ENCODE results near the gene SELENOO.

The SELENOO gene

GRCh38 chr22:50226063-50226874, 25.5 kb downstream of the SELENOO start:
- peaks cover 60 to 94% (median 81%) of the 10 kb centered on the region in 3 donors for H3K36me3 ChIP-seq
- intact Hi-C loops (cut with DNase I; ENCODE audit: low total_unique reads), result no loop called here
- H3K4me1 ChIP-seq, result no peaks in the 10 kb centered on the region
- no peaks in the 10 kb centered on the region for H3K27me3 ChIP-seq
- no peaks in the 10 kb centered on the region for H3K9me3 ChIP-seq
- no peak for TF ChIP-seq CTCF (IDR thresholded peaks at IDR 0.05)
- DNase-seq, result no peak
- H3K4me3 ChIP-seq, result no peak overlapping the region
- H3K27ac ChIP-seq, result no peak overlapping the region

- H3K9me3 ChIP-seq, result no peaks in the 10 kb centered on the region
- intact Hi-C loops (cut with DNase I; ENCODE audit: low total_unique reads), result no loop called here
- H3K4me1 ChIP-seq, result no peaks in the 10 kb centered on the region
- no peak overlapping the region for H3K4me3 ChIP-seq
- H3K27me3 ChIP-seq, result no peaks in the 10 kb centered on the region
- peaks cover 58 to 89% (median 76%) of the 10 kb centered on the region in 3 donors for H3K36me3 ChIP-seq
- TF ChIP-seq CTCF (IDR thresholded peaks at IDR 0.05), result no peak
- H3K27ac ChIP-seq, result no peak overlapping the region
- no peak for DNase-seq
Measured at GRCh38 chr22:50226875-50227165, 26.0 kb downstream of the SELENOO start.

- no peak for DNase-seq
- H3K36me3 ChIP-seq, result peaks cover 50 to 89% (median 75%) of the 10 kb centered on the region in 3 donors
- no peaks in the 10 kb centered on the region for H3K27me3 ChIP-seq
- TF ChIP-seq CTCF (IDR thresholded peaks at IDR 0.05), result no peak
- no peaks in the 10 kb centered on the region for H3K4me1 ChIP-seq
- intact Hi-C loops (cut with DNase I; ENCODE audit: low total_unique reads), result no loop called here
- H3K27ac ChIP-seq, result no peak overlapping the region
- no peak overlapping the region for H3K4me3 ChIP-seq
- H3K9me3 ChIP-seq, result no peaks in the 10 kb centered on the region
Measured at GRCh38 chr22:50227579-50228215, 26.9 kb downstream of the SELENOO start.

- H3K36me3 ChIP-seq, result peaks cover 43 to 89% (median 75%) of the 10 kb centered on the region in 3 donors
- no peak overlapping the region for H3K4me3 ChIP-seq
- intact Hi-C loops (cut with DNase I; ENCODE audit: low total_unique reads), result no loop called here
- no peak for DNase-seq
- TF ChIP-seq CTCF (IDR thresholded peaks at IDR 0.05), result no peak
- H3K9me3 ChIP-seq, result no peaks in the 10 kb centered on the region
- no peak overlapping the region for H3K27ac ChIP-seq
- H3K4me1 ChIP-seq, result no peaks in the 10 kb centered on the region
- no peaks in the 10 kb centered on the region for H3K27me3 ChIP-seq
Measured at GRCh38 chr22:50228366-50228765, 27.6 kb downstream of the SELENOO start.

- intact Hi-C loops (cut with DNase I; ENCODE audit: low total_unique reads), result no loop called here
- no peak overlapping the region for H3K4me3 ChIP-seq
- DNase-seq, result no peak
- no peak overlapping the region for H3K27ac ChIP-seq
- H3K4me1 ChIP-seq, result no peaks in the 10 kb centered on the region
- no peak for TF ChIP-seq CTCF (IDR thresholded peaks at IDR 0.05)
- peaks cover 36 to 83% (median 65%) of the 10 kb centered on the region in 3 donors for H3K36me3 ChIP-seq
- no peaks in the 10 kb centered on the region for H3K9me3 ChIP-seq
- no peaks in the 10 kb centered on the region for H3K27me3 ChIP-seq
Measured at GRCh38 chr22:50229370-50229769, 28.6 kb downstream of the SELENOO start.
